Measurements from ENCODE around the gene PLA2G2A. TPM values are rescaled to one million over a fixed set of nuclear protein-coding genes. Genes with fewer than 3 reads are reported as not detected.
"Not testable (repeated sequence)": the region's sequence is repeated elsewhere in the genome, so short reads cannot be mapped to it uniquely, and the experiment has no call there.

PLA2G2A gene
- polyA plus RNA-seq, 1 donor (not counting 4 experiments of a cell fraction or from before 2014, with no cell fraction given): 0.08 TPM

- Histone ChIP-seq H3K79me2 (ENCODE audit: control insufficient read depth, insufficient read depth, low read length) (no peaks in the 10 kb centered on the region), H3K27ac (ENCODE audit: control insufficient read depth, insufficient read depth, low read length) (no peak overlapping the region), H3K4me3 (ENCODE audit: control insufficient read depth in 2 of 3, extremely low read depth in 1 of 3, insufficient read depth in 2 of 3, low read depth in 1 of 3, low read length in 3 of 3) (no peak overlapping the region), H3K36me3 (ENCODE audit: control insufficient read depth in 2 of 2, extremely low read depth in 1 of 2, insufficient read depth in 2 of 2, low read length in 2 of 2) (no peaks in the 10 kb centered on the region), H2AFZ (ENCODE audit: control insufficient read depth, low read length) (no peak overlapping the region), H3K9me3 (ENCODE audit: control insufficient read depth, low read depth, low read length) (no peaks in the 10 kb centered on the region), H4K20me1 (ENCODE audit: control insufficient read depth, extremely low read depth, insufficient read depth, low read length) (no peaks in the 10 kb centered on the region), H3K4me2 (ENCODE audit: control insufficient read depth, extremely low read depth, insufficient read depth, low read depth, low read length) (no peak overlapping the region), H3K4me1 (ENCODE audit: control insufficient read depth, extremely low read depth, insufficient read depth, low read length) (no peaks in the 10 kb centered on the region), H3K9me1 (ENCODE audit: control insufficient read depth, extremely low read depth, insufficient read depth, low read length) (no peaks in the 10 kb centered on the region), H3K27me3 (ENCODE audit: control insufficient read depth, extremely low read depth, insufficient read depth, low read length) (no peaks in the 10 kb centered on the region), H3K9ac (ENCODE audit: control insufficient read depth, extremely low read depth, insufficient read depth, low read length) (no peak overlapping the region)
- DNase-seq (ENCODE audit: low read depth, low spot score): no peak
- dilution Hi-C loops (cut with MboI; ENCODE audit: extremely low pct_ligation_motif_present, low sequenced_read_pairs): no loop called here
- TF ChIP-seq EZH2 (IDR thresholded peaks at IDR 0.05; ENCODE audit: low read length) (no peak), CTCF (optimal IDR thresholded peaks at IDR 0.05 in 1 of 3, IDR thresholded peaks at IDR 0.05 in 1 of 3, conservative IDR thresholded peaks at IDR 0.05 in 1 of 3; ENCODE audit: extremely low read depth in 1 of 3, insufficient read depth in 2 of 3, low read length in 3 of 3) (no peak)
- no peak for FAIRE-seq
These were observed 8.3 kb upstream of the PLA2G2A start for GRCh38 chr1:19987719-19988118.

GRCh38 chr1:19984409-19985016 lies 5.1 kb upstream of the PLA2G2A start:
- H3K9ac ChIP-seq (ENCODE audit: control insufficient read depth, extremely low read depth, insufficient read depth, low read length); H3K27me3 ChIP-seq (ENCODE audit: control insufficient read depth, extremely low read depth, insufficient read depth, low read length); H3K4me2 ChIP-seq (ENCODE audit: control insufficient read depth, extremely low read depth, insufficient read depth, low read depth, low read length); H2AFZ ChIP-seq (ENCODE audit: control insufficient read depth, low read length); H3K9me1 ChIP-seq (ENCODE audit: control insufficient read depth, extremely low read depth, insufficient read depth, low read length); DNase-seq (ENCODE audit: low read depth, low spot score); FAIRE-seq; H3K4me1 ChIP-seq (ENCODE audit: control insufficient read depth, extremely low read depth, insufficient read depth, low read length); H3K4me3 ChIP-seq (ENCODE audit: control insufficient read depth in 2 of 3, extremely low read depth in 1 of 3, insufficient read depth in 2 of 3, low read depth in 1 of 3, low read length in 3 of 3); H4K20me1 ChIP-seq (ENCODE audit: control insufficient read depth, extremely low read depth, insufficient read depth, low read length); H3K9me3 ChIP-seq (ENCODE audit: control insufficient read depth, low read depth, low read length); H3K27ac ChIP-seq (ENCODE audit: control insufficient read depth, insufficient read depth, low read length); H3K36me3 ChIP-seq (ENCODE audit: control insufficient read depth in 2 of 2, extremely low read depth in 1 of 2, insufficient read depth in 2 of 2, low read length in 2 of 2); dilution Hi-C loops (cut with MboI; ENCODE audit: extremely low pct_ligation_motif_present, low sequenced_read_pairs); H3K79me2 ChIP-seq (ENCODE audit: control insufficient read depth, insufficient read depth, low read length): not testable (repeated sequence)
